Measurements from ENCODE around the gene CYTH3.

The CYTH3 gene

GRCh38 chr7:6272481-6273323 is at the start of gene CYTH3:
TSS of gene CYTH3 (minus strand) at chr7:6272624. CDS start at chr7:6272507, 117 bp downstream.
- peak within 1 kb of the TSS; percentile 96 for H3K4me3 ChIP-seq (ENCODE audit: low read depth, low read length)
- TF ChIP-seq CTCF (IDR thresholded peaks at IDR 0.05; ENCODE audit: low read depth, low read length), result no peak

GRCh38 chr7:6320791-6321190 is 48.4 kb upstream of the CYTH3 start:
- no peak for TF ChIP-seq CTCF (IDR thresholded peaks at IDR 0.05; ENCODE audit: low read depth, low read length)
- no peak overlapping the region for H3K4me3 ChIP-seq (ENCODE audit: low read depth, low read length)

- H3K4me3 ChIP-seq (ENCODE audit: low read depth, low read length), result no peak overlapping the region
Measured at GRCh38 chr7:6317797-6318438, 45.5 kb upstream of the CYTH3 start.

GRCh38 chr7:6316226-6316625 is 43.8 kb upstream of the CYTH3 start:
- H3K4me3 ChIP-seq (ENCODE audit: low read depth, low read length), result no peak overlapping the region
- no peak for TF ChIP-seq CTCF (IDR thresholded peaks at IDR 0.05; ENCODE audit: low read depth, low read length)

More at GRCh38 chr7:6317797-6318438, 45.5 kb upstream of the CYTH3 start:
- TF ChIP-seq CTCF (IDR thresholded peaks at IDR 0.05; ENCODE audit: low read depth, low read length), result no peak

GRCh38 chr7:6315746-6316145 is 43.3 kb upstream of the CYTH3 start:
- TF ChIP-seq CTCF (IDR thresholded peaks at IDR 0.05; ENCODE audit: low read depth, low read length), result no peak
- no peak overlapping the region for H3K4me3 ChIP-seq (ENCODE audit: low read depth, low read length)

- no peak for TF ChIP-seq CTCF (IDR thresholded peaks at IDR 0.05; ENCODE audit: low read depth, low read length)
- no peak overlapping the region for H3K4me3 ChIP-seq (ENCODE audit: low read depth, low read length)
Measured at GRCh38 chr7:6310271-6310993, 38.0 kb upstream of the CYTH3 start.

Data from WI38 (cell line).